Measurements from ENCODE around the gene S100A3. TPM values are rescaled to one million over a fixed set of nuclear protein-coding genes. Genes with fewer than 3 reads are reported as not detected.

S100A3 gene
- total RNA-seq, 2 donors from 2014 or later, result 0.46 TPM; not detected in 1

GRCh38 chr1:153553830-153554541 is 4.9 kb upstream of the S100A3 start:
- no peak for TF ChIP-seq POLR2AphosphoS5 (IDR thresholded peaks at IDR 0.05)
- TF ChIP-seq POLR2A (IDR thresholded peaks at IDR 0.05), result no peak
- TF ChIP-seq CTCF (IDR thresholded peaks at IDR 0.05), result no peak
- no peaks in the 10 kb centered on the region for H3K4me1 ChIP-seq (replicated peaks)

GRCh38 chr1:153553096-153553495 is 4.0 kb upstream of the S100A3 start:
- H3K9me3 ChIP-seq, result no peaks in the 10 kb centered on the region
- no peak for TF ChIP-seq CTCF (IDR thresholded peaks at IDR 0.05)
- TF ChIP-seq POLR2A (IDR thresholded peaks at IDR 0.05), result no peak
- TF ChIP-seq POLR2AphosphoS5 (IDR thresholded peaks at IDR 0.05), result no peak
- H3K4me1 ChIP-seq (replicated peaks), result no peaks in the 10 kb centered on the region
- intact Hi-C loops (cut with DNase I), result no loop called here
- no peak overlapping the region for H3K4me3 ChIP-seq
- H3K36me3 ChIP-seq, result no peaks in the 10 kb centered on the region
- DNase-seq (ENCODE audit: low spot score), result no peak
- H3K27ac ChIP-seq, result no peak overlapping the region
- 79% methylated on average over 12 of the region's 12 CpGs for WGBS
- H3K27me3 ChIP-seq (replicated peaks; ENCODE audit: insufficient read depth), result no peaks in the 10 kb centered on the region

More at GRCh38 chr1:153553830-153554541, 4.9 kb upstream of the S100A3 start:
- DNase-seq (ENCODE audit: low spot score), result no peak
- no peaks in the 10 kb centered on the region for H3K9me3 ChIP-seq
- intact Hi-C loops (cut with DNase I), result no loop called here
- 34% methylated on average over 2 of the region's 2 CpGs for WGBS
- peak overlapping the region; percentile 26 to 30 for H3K27ac ChIP-seq
- no peak overlapping the region for H3K4me3 ChIP-seq
- no peaks in the 10 kb centered on the region for H3K36me3 ChIP-seq
- H3K27me3 ChIP-seq (replicated peaks; ENCODE audit: insufficient read depth), result no peaks in the 10 kb centered on the region

GRCh38 chr1:153552335-153552734 is 3.3 kb upstream of the S100A3 start:
- WGBS, result 92% methylated on average over 8 of the region's 8 CpGs
- Histone ChIP-seq H3K9me3 (no peaks in the 10 kb centered on the region), H3K4me3 (no peak overlapping the region), H3K27ac (no peak overlapping the region), H3K4me1 (replicated peaks) (no peaks in the 10 kb centered on the region), H3K36me3 (no peaks in the 10 kb centered on the region), H3K27me3 (replicated peaks; ENCODE audit: insufficient read depth) (no peaks in the 10 kb centered on the region)
- no peak for DNase-seq (ENCODE audit: low spot score)
- TF ChIP-seq CTCF (IDR thresholded peaks at IDR 0.05) (no peak), POLR2AphosphoS5 (IDR thresholded peaks at IDR 0.05) (no peak), POLR2A (IDR thresholded peaks at IDR 0.05) (no peak)
- intact Hi-C loops (cut with DNase I), result no loop called here

- intact Hi-C loops (cut with DNase I), result no loop called here
- DNase-seq (ENCODE audit: low spot score), result no peak
- H3K27me3 ChIP-seq (replicated peaks; ENCODE audit: insufficient read depth), result no peaks in the 10 kb centered on the region
- no peak overlapping the region for H3K4me3 ChIP-seq
- no peaks in the 10 kb centered on the region for H3K4me1 ChIP-seq (replicated peaks)
- H3K9me3 ChIP-seq, result no peaks in the 10 kb centered on the region
- H3K27ac ChIP-seq, result no peak overlapping the region
- 86% methylated on average over 10 of the region's 10 CpGs for WGBS
- no peaks in the 10 kb centered on the region for H3K36me3 ChIP-seq
- TF ChIP-seq POLR2AphosphoS5 (IDR thresholded peaks at IDR 0.05) (no peak), CTCF (IDR thresholded peaks at IDR 0.05) (no peak), POLR2A (IDR thresholded peaks at IDR 0.05) (no peak)
Observed at GRCh38 chr1:153550827-153551500, 1.9 kb upstream of the S100A3 start.

- Histone ChIP-seq H3K36me3 (no peaks in the 10 kb centered on the region), H3K27ac (no peak overlapping the region), H3K27me3 (replicated peaks; ENCODE audit: insufficient read depth) (no peaks in the 10 kb centered on the region), H3K4me1 (replicated peaks) (no peaks in the 10 kb centered on the region), H3K4me3 (no peak overlapping the region), H3K9me3 (no peaks in the 10 kb centered on the region)
- TF ChIP-seq POLR2AphosphoS5 (IDR thresholded peaks at IDR 0.05), result no peak
- intact Hi-C loops (cut with DNase I), result no loop called here
- 55% methylated on average over 4 of the region's 4 CpGs for WGBS
- no peak for DNase-seq (ENCODE audit: low spot score)
Observed at GRCh38 chr1:153550398-153550758, 1.3 kb upstream of the S100A3 start.

All from prostate gland (tissue), 2 donors.